Loucy (cell line): ENCODE data around the gene APOC3.

Source experiments
- H2AFZ ChIP-seq: fragments of 200-600 bp; sonication (generic); 2 replicates; pipeline ENCODE4 v1.6.0; 2016; ENCODE audit warnings: antibody characterized with exemption, mild to moderate bottlenecking, low read length, moderate library complexity
- H3F3A ChIP-seq: fragments of 200-600 bp; 2 replicates; pipeline ENCODE4 v1.6.0; 2016; ENCODE audit warnings: antibody characterized with exemption, low read depth, mild to moderate bottlenecking
- H3K27me3 ChIP-seq: fragments of 200-600 bp; sonication (generic); 2 replicates; pipeline ENCODE4 v1.6.1; 2014; ENCODE audit warnings: low read length, mild to moderate bottlenecking; ENCODE audit not compliant: insufficient read depth, poor library complexity, severe bottlenecking
- H3K36me3 ChIP-seq: fragments of 200-600 bp; sonication (generic); 2 replicates; pipeline ENCODE4 v1.6.1; 2016; ENCODE audit warnings: low read length; ENCODE audit not compliant: insufficient read depth
- H3K4me1 ChIP-seq: fragments of 200-600 bp; sonication (generic); 2 replicates; pipeline ENCODE4 v1.5.1; 2014; ENCODE audit warnings: low read length, mild to moderate bottlenecking; ENCODE audit not compliant: insufficient read depth, poor library complexity, severe bottlenecking
- H3K4me2 ChIP-seq: fragments of 200-600 bp; sonication (generic); 2 replicates; pipeline ENCODE4 v1.6.0; 2014; ENCODE audit warnings: antibody characterized with exemption, low read length, low read depth, mild to moderate bottlenecking; ENCODE audit not compliant: poor library complexity, severe bottlenecking
- H3K4me3 ChIP-seq: fragments of 200-600 bp; sonication (generic); 2 replicates; pipeline ENCODE4 v1.5.1; 2014; ENCODE audit warnings: low read length, mild to moderate bottlenecking, mixed read lengths; ENCODE audit not compliant: poor library complexity, severe bottlenecking
- H3K79me2 ChIP-seq: fragments of 200-600 bp; sonication (generic); 2 replicates; pipeline ENCODE4 v1.6.1; 2014; ENCODE audit warnings: low read length; ENCODE audit not compliant: insufficient read depth
- H3K9ac ChIP-seq: fragments of 200-600 bp; sonication (generic); 2 replicates; pipeline ENCODE4 v1.6.0; 2014; ENCODE audit warnings: mild to moderate bottlenecking, low read depth, low read length, moderate library complexity; ENCODE audit not compliant: poor library complexity, severe bottlenecking
- H3K9me2 ChIP-seq: fragments of 200-600 bp; sonication (generic); replicated peaks from 2 replicates; pipeline ENCODE4 v1.6.1; 2016; ENCODE audit warnings: low read depth, low read length, mixed read lengths
- H3K9me3 ChIP-seq: fragments of 200-600 bp; sonication (generic); 2 replicates; pipeline ENCODE4 v1.6.1; 2014; ENCODE audit warnings: mild to moderate bottlenecking, antibody characterized with exemption, low read length, low read depth; ENCODE audit not compliant: insufficient read depth
- H4K20me1 ChIP-seq: fragments of 200-600 bp; sonication (generic); 2 replicates; pipeline ENCODE4 v1.6.0; 2014; ENCODE audit warnings: antibody characterized with exemption, low read length, mild to moderate bottlenecking; ENCODE audit not compliant: insufficient read depth, poor library complexity, severe bottlenecking
- CTCF ChIP-seq: fragments of 200-600 bp; sonication (generic); conservative IDR thresholded peaks from 2 replicates; pipeline ENCODE4 v1.5.1; 2014; ENCODE audit warnings: mild to moderate bottlenecking, antibody characterized with exemption, low read length
- EZH2phosphoT487 ChIP-seq: fragments of 200-600 bp; IDR thresholded peaks from 2 replicates; pipeline ENCODE4 v1.6.1; 2018; ENCODE audit warnings: antibody characterized with exemption, mild to moderate bottlenecking, moderate library complexity, borderline replicate concordance

Gene APOC3

GRCh38 chr11:116819049-116819448 is 10.7 kb upstream of the APOC3 start:
- H3K4me1 ChIP-seq = no peaks in the 10 kb centered on the region
- no peaks in the 10 kb centered on the region for H3K79me2 ChIP-seq
- H3F3A ChIP-seq = no peaks in the 10 kb centered on the region; the same call in 1 of the 2 replicates
- no peaks in the 10 kb centered on the region for H3K9me3 ChIP-seq
- H2AFZ ChIP-seq = no peak overlapping the region
- H3K4me3 ChIP-seq = no peak overlapping the region
- no peaks in the 10 kb centered on the region for H4K20me1 ChIP-seq
- H3K27me3 ChIP-seq = no peaks in the 10 kb centered on the region
- no peaks in the 10 kb centered on the region for H3K9me2 ChIP-seq
- TF ChIP-seq CTCF (no peak), EZH2phosphoT487 (no peak)
- no peak overlapping the region for H3K9ac ChIP-seq
- no peak overlapping the region for H3K4me2 ChIP-seq
- no peaks in the 10 kb centered on the region for H3K36me3 ChIP-seq

- Histone ChIP-seq H2AFZ (no peak overlapping the region), H3K4me3 (no peak overlapping the region), H3K79me2 (no peaks in the 10 kb centered on the region), H3K36me3 (no peaks in the 10 kb centered on the region), H3F3A (no peaks in the 10 kb centered on the region; the same call in 1 of the 2 replicates), H3K9me3 (no peaks in the 10 kb centered on the region), H3K4me1 (no peaks in the 10 kb centered on the region), H4K20me1 (no peaks in the 10 kb centered on the region), H3K27me3 (no peaks in the 10 kb centered on the region), H3K9ac (no peak overlapping the region), H3K9me2 (no peaks in the 10 kb centered on the region), H3K4me2 (no peak overlapping the region)
- no peak for TF ChIP-seq EZH2phosphoT487
- no peak for TF ChIP-seq CTCF
Measured at GRCh38 chr11:116821050-116821918, 8.4 kb upstream of the APOC3 start.

GRCh38 chr11:116822575-116822974 is 7.1 kb upstream of the APOC3 start:
- Histone ChIP-seq H2AFZ (no peak overlapping the region), H3K4me2 (no peak overlapping the region), H3F3A (no peaks in the 10 kb centered on the region; the same call in 1 of the 2 replicates), H3K9me2 (no peaks in the 10 kb centered on the region), H3K79me2 (no peaks in the 10 kb centered on the region), H3K9me3 (no peaks in the 10 kb centered on the region), H4K20me1 (no peaks in the 10 kb centered on the region), H3K9ac (no peak overlapping the region), H3K4me3 (no peak overlapping the region), H3K27me3 (no peaks in the 10 kb centered on the region), H3K36me3 (no peaks in the 10 kb centered on the region), H3K4me1 (no peaks in the 10 kb centered on the region)
- no peak for TF ChIP-seq CTCF
- no peak for TF ChIP-seq EZH2phosphoT487
